Heart right ventricle (tissue), 16 donors: Measurements from ENCODE around the gene SMYD3. TPM values are rescaled to one million over a fixed set of nuclear protein-coding genes. Genes with fewer than 3 reads are reported as not detected.
"Not testable (repeated sequence)": the region's sequence is repeated elsewhere in the genome, so short reads cannot be mapped to it uniquely, and the experiment has no call there.

Source experiments
- ATAC-seq, 8 donors: fragments of 200-7000 bp; cut with Tn5 transposase; one replicate each; pipeline ENCODE4 v1.9.1; 2020; ENCODE audit warnings: mild to moderate bottlenecking in 8 of 8, moderate library complexity in 8 of 8, moderate number of reproducible peaks in 1 of 8
- DNase-seq, 2 donors: peaks; one replicate each; pipeline ENCODE4 v3.0.0-alpha.2; 2020
- H3K27ac ChIP-seq, 10 donors: fragments of 200-600 bp; sonication (generic) in 2 of 10; one replicate each; pipeline versions ENCODE4 v1.5.0 to v1.8.0; 2020 to 2022; ENCODE audit warnings: mild to moderate bottlenecking in 3 of 10
- H3K27me3 ChIP-seq, 7 donors: fragments of 200-600 bp; one replicate each; pipeline ENCODE4 v1.8.0; 2021 to 2022; ENCODE audit warnings: mild to moderate bottlenecking in 2 of 7
- H3K36me3 ChIP-seq, 9 donors: fragments of 200-600 bp; sonication (generic) in 1 of 9; one replicate each; pipeline versions ENCODE4 v1.5.0 to v1.8.0; 2020 to 2022; ENCODE audit warnings: mild to moderate bottlenecking in 2 of 9
- H3K4me1 ChIP-seq, 9 donors: fragments of 200-600 bp; sonication (generic) in 1 of 9; one replicate each; pipeline versions ENCODE4 v1.5.0 to v1.8.0; 2020 to 2022; ENCODE audit warnings: mild to moderate bottlenecking in 4 of 9
- H3K4me3 ChIP-seq, 10 donors: fragments of 200-600 bp; sonication (generic) in 2 of 10; one replicate each; pipeline versions ENCODE4 v1.5.0 to v1.8.0; 2020 to 2022; ENCODE audit warnings: mild to moderate bottlenecking in 7 of 10, moderate library complexity in 2 of 10
- H3K9me3 ChIP-seq, 11 donors: fragments of 200-600 bp in 10 of 11; sonication (generic) in 2 of 11; one replicate each; pipeline versions ENCODE4 v1.5.0 to v1.8.0; 2013 to 2022; ENCODE audit warnings: mild to moderate bottlenecking in 2 of 11, control low read depth in 1 of 11, moderate library complexity in 1 of 11
- CTCF ChIP-seq, 9 donors: fragments of 200-600 bp; sonication (generic) in 2 of 9; IDR thresholded peaks; one replicate each; pipeline versions ENCODE4 v1.5.0 to v1.8.0; 2021 to 2022; ENCODE audit warnings: antibody characterized with exemption in 9 of 9, mild to moderate bottlenecking in 5 of 9, moderate library complexity in 1 of 9
- WGBS, 2 donors: extraction: QIAGEN DNeasy Blood & Tissue Kit; methylation state at CpG; one replicate each; pipeline ENCODE4 v1.1.7; 2013; ENCODE audit warnings: inconsistent platforms in 1 of 2; 5-methylcytosine and 5-hydroxymethylcytosine counted together
- intact Hi-C, 10 donors: fragments of 100-400 bp; cut with DNase I; formaldehyde crosslinking; loops; one replicate each; pipeline versions ENCODE4 v1.11.1 to v1.14.2; 2022
- polyA plus RNA-seq, 2 donors: library from polyadenylated mRNA; stranded (reverse); fragments of 200-250 nt; gene quantifications; one replicate each; pipeline ENCODE4 v1.2.3, GENCODE V29; 2013
- total RNA-seq, 10 donors: library from RNA; stranded (reverse); fragmentation: NEBNext Ultra II Directional in 3 of 10; extraction: Animal tissue kit (Norgen Biotek cat#: 25700) in 3 of 10; gene quantifications; one replicate each; pipeline versions ENCODE4 v1.2.1 to v1.2.4, GENCODE V29; 2021 to 2023
- donor health status: Arrhythmogenic right ventricular cardiomyopathy.
- donor health status: ischemic (EF 13 %, LVEDD 7.1; RV severe dilation, severe dysfunction).
- donor health status: healthy with polysubstance abuse.
- donor health status: DM: no; HTN: yes; CAD: no.
- donor health status: DM: no; HTN: no; CAD: no.
- donor health status: ischemic (EF 25% LVEDD 6.9; RV normal size, moderate dysfunction).
- donor health status: ischemic (EF 25% LVEDD 5.7; RV mildly dilated, moderate dysfunction).
- donor health status: healthy.
- donor health status: DM: yes; HTN: yes; CAD: no.
- donor health status: Ischemic cardiomyopathy.
- donor health status: ischemic (EF 35%, LVEDD 5.7; RV mildly dilated, moderate dysfunction).
- donor health status: nonischemic (EF 11% LVEDD 7.7; RV severe dilation, severe dysfunction).
- donor health status: DM: yes; HTN: yes; CAD: no.
- donor health status: PGD.
- donor health status: ischemic (EF 29% LVEDD 5.4; RV normal size, mild dysfunction).
- donor health status: nonischemic (EF 23%, LVEDD 6.1; RV moderate dilation, normal function).

SMYD3 gene
- total and polyA plus RNA-seq, 12 donors, result 5.9 to 13.9 (median 8.1) TPM

DNA sequence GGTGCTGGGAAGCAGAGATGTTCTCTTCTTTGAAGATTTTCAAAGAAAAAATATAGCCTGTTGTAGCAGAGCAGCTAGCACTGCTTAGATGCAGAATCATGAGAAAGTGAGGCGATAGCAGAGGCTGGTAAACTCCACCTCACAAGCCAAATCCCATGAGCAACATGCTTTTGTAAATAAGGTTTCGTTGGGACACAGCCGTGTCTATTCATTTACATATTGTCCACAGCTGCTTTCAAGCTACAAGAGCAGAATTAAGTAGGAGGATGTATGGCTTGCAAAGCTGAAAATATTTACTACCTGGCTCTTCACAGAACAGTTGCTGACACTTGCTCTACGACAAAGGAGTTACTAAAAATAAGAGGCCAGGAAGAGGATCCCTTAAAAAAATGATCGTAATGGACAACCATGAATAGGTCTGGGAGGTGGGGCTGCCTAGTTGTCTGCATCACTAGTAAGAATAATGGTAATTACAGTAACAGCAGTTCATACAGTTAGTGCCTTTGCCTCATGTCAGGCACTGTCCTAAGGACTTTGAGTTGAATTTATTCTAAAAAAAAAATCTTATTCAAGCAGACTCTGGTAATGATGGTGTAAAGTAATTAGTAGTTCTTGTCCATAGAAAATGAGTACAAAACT, 730.3 kb downstream of the SMYD3 start:
- TF ChIP-seq CTCF (IDR thresholded peaks at IDR 0.05), result no peak
- 37 to 54% methylated on average over 5 of the region's 5 CpGs for WGBS, 2 donors
- Histone ChIP-seq H3K9me3 (peaks cover 0 to 10% (median 0%) of the 10 kb centered on the region in 11 donors), H3K27me3 (no peaks in the 10 kb centered on the region), H3K36me3 (no peaks in the 10 kb centered on the region), H3K4me3 (no peak overlapping the region), H3K27ac (no peak overlapping the region), H3K4me1 (peaks cover 0 to 11% (median 0%) of the 10 kb centered on the region in 9 donors)
- ATAC-seq (no peak), DNase-seq (no peak)
- intact Hi-C loops, result no loop called here

- peaks cover 0 to 10% (median 0%) of the 10 kb centered on the region in 11 donors for H3K9me3 ChIP-seq
- ATAC-seq (no peak), DNase-seq (no peak)
- no peaks in the 10 kb centered on the region for H3K36me3 ChIP-seq
- no peak overlapping the region for H3K4me3 ChIP-seq
- intact Hi-C loops, result no loop called here
- peaks cover 0 to 11% (median 0%) of the 10 kb centered on the region in 9 donors for H3K4me1 ChIP-seq
- WGBS, 2 donors, result 90 to 94% methylated on average over 4 of the region's 4 CpGs
- no peak for TF ChIP-seq CTCF (IDR thresholded peaks at IDR 0.05)
- H3K27me3 ChIP-seq, result no peaks in the 10 kb centered on the region
- no peak overlapping the region for H3K27ac ChIP-seq
Measured at GRCh38 chr1:245776139-245776538, 730.9 kb downstream of the SMYD3 start.

DNA sequence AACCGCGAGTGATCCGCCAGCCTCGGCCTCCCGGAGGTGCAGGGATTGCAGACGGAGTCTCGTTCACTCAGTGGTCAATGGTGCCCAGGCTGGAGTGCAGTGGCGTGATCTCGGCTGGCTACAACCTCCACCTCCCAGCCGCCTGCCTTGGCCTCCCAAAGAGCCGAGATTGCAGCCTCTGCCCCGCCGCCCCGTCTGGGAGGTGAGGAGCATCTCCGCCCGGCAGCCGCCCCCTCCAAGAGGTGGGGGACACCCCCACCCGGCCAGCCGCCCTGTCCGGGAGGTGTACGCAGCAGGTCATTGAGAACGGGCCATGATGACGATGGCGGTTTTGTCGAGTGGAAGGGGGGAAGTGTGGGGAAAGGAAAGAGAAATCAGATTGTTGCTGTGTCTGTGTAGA, 732.1 kb downstream of the SMYD3 start:
- ATAC-seq, H3K9me3 ChIP-seq, H3K4me3 ChIP-seq, H3K27me3 ChIP-seq, H3K27ac ChIP-seq, H3K36me3 ChIP-seq, intact Hi-C loops, DNase-seq: not testable (repeated sequence)
- H3K4me1 ChIP-seq, result peaks cover 0 to 11% (median 0%) of the 10 kb centered on the region in 9 donors
- WGBS, 2 donors, result 86 to 95% methylated on average over 15 to 25 of the region's 25 CpGs

GRCh38 chr1:245774196-245774595, 732.9 kb downstream of the SMYD3 start:
- ATAC-seq, result no peak
- DNase-seq, result no peak
- H3K27ac ChIP-seq, result no peak overlapping the region
- 36 to 42% methylated on average over 2 of the region's 2 CpGs for WGBS, 2 donors
- H3K4me3 ChIP-seq, result no peak overlapping the region
- peaks cover 0 to 11% (median 0%) of the 10 kb centered on the region in 9 donors for H3K4me1 ChIP-seq
- intact Hi-C loops, result no loop called here
- H3K9me3 ChIP-seq, result peaks cover 0 to 5% (median 0%) of the 10 kb centered on the region in 11 donors
- H3K36me3 ChIP-seq, result no peaks in the 10 kb centered on the region
- no peak for TF ChIP-seq CTCF (IDR thresholded peaks at IDR 0.05)
- H3K27me3 ChIP-seq, result no peaks in the 10 kb centered on the region

- Histone ChIP-seq H3K9me3 (peaks cover 0 to 5% (median 0%) of the 10 kb centered on the region in 11 donors), H3K4me1 (peaks cover 0 to 11% (median 0%) of the 10 kb centered on the region in 9 donors), H3K27me3 (no peaks in the 10 kb centered on the region), H3K36me3 (no peaks in the 10 kb centered on the region), H3K27ac (no peak overlapping the region), H3K4me3 (no peak overlapping the region)
- no peak for TF ChIP-seq CTCF (IDR thresholded peaks at IDR 0.05)
- DNase-seq, result no peak
- intact Hi-C loops, result no loop called here
- 47 to 69% methylated on average over 3 of the region's 3 CpGs for WGBS, 2 donors
- ATAC-seq, result no peak
Measured at GRCh38 chr1:245773344-245773743, 733.7 kb downstream of the SMYD3 start.
